ENCODE measurements around the gene GALK1.

DNA sequence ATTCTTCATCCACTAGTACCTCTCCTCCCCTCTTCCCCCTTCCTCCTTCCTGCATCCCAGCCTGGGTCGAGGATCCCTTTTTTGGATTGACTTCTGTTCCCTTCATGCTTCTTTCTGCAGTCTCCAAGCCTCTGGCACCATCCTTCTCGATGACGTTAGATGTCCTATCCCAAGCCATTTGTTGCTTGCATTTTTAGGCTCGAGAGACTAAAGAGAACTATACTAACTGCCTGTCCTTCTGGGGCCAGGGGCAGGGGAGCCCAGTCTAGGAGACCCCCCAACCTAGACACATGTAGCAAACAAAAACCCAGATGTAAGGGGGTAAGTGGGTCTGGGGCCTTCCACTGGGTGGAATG is 43.5 kb upstream of the GALK1 start:
- TF ChIP-seq EZH2 (IDR thresholded peaks at IDR 0.05; ENCODE audit: low read length, unreplicated experiment), result no peak
- TF ChIP-seq, protein P1, sequence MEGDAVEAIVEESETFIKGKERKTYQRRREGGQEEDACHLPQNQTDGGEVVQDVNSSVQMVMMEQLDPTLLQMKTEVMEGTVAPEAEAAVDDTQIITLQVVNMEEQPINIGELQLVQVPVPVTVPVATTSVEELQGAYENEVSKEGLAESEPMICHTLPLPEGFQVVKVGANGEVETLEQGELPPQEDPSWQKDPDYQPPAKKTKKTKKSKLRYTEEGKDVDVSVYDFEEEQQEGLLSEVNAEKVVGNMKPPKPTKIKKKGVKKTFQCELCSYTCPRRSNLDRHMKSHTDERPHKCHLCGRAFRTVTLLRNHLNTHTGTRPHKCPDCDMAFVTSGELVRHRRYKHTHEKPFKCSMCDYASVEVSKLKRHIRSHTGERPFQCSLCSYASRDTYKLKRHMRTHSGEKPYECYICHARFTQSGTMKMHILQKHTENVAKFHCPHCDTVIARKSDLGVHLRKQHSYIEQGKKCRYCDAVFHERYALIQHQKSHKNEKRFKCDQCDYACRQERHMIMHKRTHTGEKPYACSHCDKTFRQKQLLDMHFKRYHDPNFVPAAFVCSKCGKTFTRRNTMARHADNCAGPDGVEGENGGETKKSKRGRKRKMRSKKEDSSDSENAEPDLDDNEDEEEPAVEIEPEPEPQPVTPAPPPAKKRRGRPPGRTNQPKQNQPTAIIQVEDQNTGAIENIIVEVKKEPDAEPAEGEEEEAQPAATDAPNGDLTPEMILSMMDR (conservative IDR thresholded peaks at IDR 0.05; ENCODE audit: low read depth, low read length), result no peak

All from PC-3 (cell line).